Body of pancreas (tissue), 4 donors: Measurements from ENCODE around the gene EFNA5.

Experiments
- CTCF ChIP-seq, 7 experiments: fragments of 450-650 bp in 4 of 7; fragments of 200-600 bp in 3 of 7; sonication (generic) in 3 of 7; IDR thresholded peaks; one replicate each; pipeline ENCODE4 v1.5.1; 2016 to 2019; ENCODE audit warnings: antibody characterized with exemption in 7 of 7
- POLR2A ChIP-seq, 3 donors: fragments of 450-650 bp; IDR thresholded peaks; one replicate each; pipeline ENCODE4 v1.6.1; 2016; ENCODE audit warnings: antibody characterized with exemption in 3 of 3, mild to moderate bottlenecking in 2 of 3

DNA sequence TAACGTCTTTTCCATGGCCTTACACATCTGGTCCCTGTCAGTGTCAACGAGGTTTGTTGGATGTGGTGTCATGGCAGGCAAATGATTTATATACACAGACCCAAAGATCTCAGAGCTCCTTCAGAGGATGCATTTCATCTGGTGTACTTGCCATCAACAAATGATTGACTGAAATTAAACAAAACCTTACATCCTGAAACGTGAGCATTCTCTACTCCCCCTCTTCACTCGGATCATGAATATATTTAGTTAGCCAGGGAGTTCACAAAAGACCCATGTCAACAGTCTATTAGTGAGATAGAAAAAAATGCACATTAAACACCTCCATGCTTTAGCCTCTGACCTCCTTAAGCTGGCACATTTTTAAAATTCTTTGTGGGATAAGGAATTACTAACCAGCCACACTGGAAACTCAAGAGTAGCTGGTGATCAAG lies 215.6 kb downstream of the EFNA5 start:
- TF ChIP-seq CTCF (IDR thresholded peaks at IDR 0.05): no peak
- no peak for TF ChIP-seq POLR2A (IDR thresholded peaks at IDR 0.05)
